GM12864 (cell line): Measurements from ENCODE around the gene SDHAF1.

Experiments
- DNase-seq: peaks from one replicate; pipeline ENCODE4 v3.0.0-alpha.2; 2011; ENCODE audit warnings: low read depth
- H3K4me3 ChIP-seq: 2 replicates; pipeline ENCODE4 v1.5.1; 2011; ENCODE audit warnings: mild to moderate bottlenecking, low read depth, low read length, control low read depth
- TF ChIP-seq, protein P1 (sequence below): IDR thresholded peaks from 2 replicates; pipeline ENCODE4 v1.5.1; 2011; ENCODE audit warnings: low read depth, mild to moderate bottlenecking, moderate library complexity, low read length, control low read depth, inconsistent platforms; ENCODE audit errors: missing control alignments

SDHAF1 gene

DNA sequence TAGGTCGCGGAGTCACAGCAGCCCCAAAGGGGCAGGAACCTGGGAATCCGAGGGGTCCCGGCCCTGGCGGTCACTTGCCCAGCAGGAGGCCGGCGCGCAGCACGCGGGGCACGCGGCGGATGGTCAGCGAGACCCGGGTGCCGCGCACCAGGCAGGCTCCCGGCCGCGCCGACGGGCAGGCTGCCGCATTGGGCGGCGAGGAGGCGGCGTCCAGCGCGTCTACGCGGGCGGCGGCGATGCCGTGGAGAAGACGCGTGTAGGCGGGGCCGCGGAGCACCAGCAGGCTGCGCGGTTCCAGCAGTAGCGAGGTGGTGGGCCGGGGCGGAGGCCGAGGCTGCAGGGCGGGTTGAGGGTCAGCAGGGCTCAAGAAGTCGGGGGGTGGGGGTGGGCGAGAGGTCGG, 14.2 kb downstream of the SDHAF1 start:
- TF ChIP-seq, protein P1, sequence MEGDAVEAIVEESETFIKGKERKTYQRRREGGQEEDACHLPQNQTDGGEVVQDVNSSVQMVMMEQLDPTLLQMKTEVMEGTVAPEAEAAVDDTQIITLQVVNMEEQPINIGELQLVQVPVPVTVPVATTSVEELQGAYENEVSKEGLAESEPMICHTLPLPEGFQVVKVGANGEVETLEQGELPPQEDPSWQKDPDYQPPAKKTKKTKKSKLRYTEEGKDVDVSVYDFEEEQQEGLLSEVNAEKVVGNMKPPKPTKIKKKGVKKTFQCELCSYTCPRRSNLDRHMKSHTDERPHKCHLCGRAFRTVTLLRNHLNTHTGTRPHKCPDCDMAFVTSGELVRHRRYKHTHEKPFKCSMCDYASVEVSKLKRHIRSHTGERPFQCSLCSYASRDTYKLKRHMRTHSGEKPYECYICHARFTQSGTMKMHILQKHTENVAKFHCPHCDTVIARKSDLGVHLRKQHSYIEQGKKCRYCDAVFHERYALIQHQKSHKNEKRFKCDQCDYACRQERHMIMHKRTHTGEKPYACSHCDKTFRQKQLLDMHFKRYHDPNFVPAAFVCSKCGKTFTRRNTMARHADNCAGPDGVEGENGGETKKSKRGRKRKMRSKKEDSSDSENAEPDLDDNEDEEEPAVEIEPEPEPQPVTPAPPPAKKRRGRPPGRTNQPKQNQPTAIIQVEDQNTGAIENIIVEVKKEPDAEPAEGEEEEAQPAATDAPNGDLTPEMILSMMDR, result no peak
- no peak for DNase-seq
- peak overlapping the region; percentile 26 for H3K4me3 ChIP-seq

- DNase-seq, result no peak
- H3K4me3 ChIP-seq, result no peak overlapping the region; the same call in 1 of the 2 replicates
- TF ChIP-seq, protein P1, result no peak
Measured at GRCh38 chr19:36009633-36010379, 14.8 kb downstream of the SDHAF1 start.

DNA sequence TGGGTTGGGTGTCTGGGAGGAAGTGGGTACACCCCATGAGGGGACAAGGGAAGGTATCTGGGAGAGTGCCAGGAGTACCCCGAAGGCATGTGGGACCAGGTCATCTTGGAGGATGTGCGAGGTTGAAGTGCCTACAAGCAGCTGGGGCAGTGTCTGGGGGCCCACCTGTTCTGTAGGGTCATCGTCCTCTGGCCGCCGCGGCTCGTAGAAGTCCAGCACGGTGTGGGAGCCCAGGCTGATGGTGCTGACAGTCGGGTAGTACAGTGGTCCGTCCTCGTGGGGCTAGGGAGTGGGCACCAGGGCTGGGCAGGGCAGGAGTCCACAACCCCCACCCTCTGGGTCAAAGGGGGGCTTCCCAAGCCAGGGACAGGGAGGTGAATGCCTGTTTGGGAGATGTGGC, 15.4 kb downstream of the SDHAF1 start:
- H3K4me3 ChIP-seq, result no peak overlapping the region
- TF ChIP-seq, protein P1, result no peak
- DNase-seq, result no peak

DNA sequence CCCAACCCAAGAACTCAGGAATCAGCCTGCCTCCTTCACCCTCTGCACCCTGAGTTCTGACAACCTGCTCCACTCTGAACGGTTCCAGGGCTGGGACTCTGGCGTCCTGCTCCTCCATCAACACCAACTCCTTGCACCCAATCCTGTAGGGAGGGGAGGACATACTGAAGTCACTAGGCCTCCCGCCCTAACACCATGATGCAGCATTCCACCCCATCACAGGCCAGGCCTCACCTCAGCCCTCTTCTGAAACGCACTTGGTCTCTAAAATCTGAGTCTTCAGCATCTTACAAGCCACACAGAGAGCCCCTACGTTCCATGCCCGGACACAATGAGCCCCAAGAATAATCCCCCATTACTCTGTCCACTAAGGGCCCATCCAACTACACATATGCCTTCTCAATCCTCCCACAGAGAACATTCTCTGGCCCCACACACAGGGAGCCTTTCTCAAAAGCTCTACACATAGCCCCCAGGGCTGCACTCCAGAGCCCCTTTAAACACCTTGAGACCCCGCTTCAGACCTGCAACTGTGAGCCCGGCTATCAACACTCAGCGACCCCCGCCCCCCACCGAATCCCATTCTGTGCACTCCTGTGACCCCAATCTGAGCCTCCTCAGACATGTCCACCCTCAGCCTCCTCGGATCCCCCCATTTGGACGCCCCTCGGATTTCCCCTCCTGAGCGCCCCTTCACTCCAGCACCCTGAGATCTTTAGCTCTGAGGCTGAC, 18.5 kb downstream of the SDHAF1 start:
- DNase-seq, result no peak
- H3K4me3 ChIP-seq, result peak overlapping the region; percentile 95
- TF ChIP-seq, protein P1, result no peak

DNA sequence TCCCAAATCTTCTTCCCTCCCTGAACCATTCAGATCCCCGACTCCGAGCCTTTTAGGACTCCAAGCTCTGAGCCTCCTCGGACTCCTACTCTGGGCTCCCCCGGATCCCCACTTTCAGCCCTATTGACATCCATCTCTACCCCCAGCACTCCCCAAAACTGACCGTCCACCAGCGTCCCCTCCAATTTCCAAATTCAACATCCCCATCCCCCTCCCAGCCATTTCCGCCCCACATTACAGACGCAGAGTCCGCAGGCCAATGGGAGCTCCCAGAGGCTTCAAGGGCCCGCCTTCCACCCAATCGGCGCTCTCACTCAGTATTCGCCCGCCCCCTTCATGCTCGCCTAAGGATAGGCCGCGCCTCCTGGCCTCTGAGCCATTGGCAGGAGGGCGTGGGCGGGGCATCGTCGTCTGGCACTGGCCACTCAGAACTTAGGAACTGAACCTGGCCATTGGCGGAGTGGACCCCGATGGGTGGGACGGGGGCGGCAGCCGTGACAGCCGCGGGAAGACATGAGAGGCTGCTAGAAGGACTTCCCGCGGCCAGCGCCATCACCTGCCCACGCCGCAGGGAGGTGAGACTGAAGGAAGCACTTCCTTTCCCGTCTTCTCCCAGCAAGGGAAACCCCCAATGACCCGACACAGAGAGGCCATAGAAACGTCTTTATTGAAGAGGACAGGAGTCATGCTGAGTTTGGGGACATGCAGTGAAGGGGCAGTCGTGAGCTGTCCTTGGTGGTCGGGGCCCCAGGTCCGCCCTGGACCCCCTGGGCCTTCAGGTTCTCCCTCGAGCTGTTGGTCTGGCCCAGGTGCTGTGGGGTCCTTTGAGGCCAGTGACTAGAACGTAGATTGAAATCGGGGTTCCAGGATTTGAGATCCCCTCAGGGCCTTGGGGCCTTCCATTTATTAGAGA, 19.3 kb downstream of the SDHAF1 start, which contains the start of gene ALKBH6:
TSS of gene ALKBH6 (minus strand) at position 202 of the 913 bp plus-strand sequence. CDS start 816 bp downstream, outside the sequence.
- DNase-seq, result peak; percentile 95
- H3K4me3 ChIP-seq, result peak within 1 kb of the TSS; percentile 95
- TF ChIP-seq, protein P1, result no peak

DNA sequence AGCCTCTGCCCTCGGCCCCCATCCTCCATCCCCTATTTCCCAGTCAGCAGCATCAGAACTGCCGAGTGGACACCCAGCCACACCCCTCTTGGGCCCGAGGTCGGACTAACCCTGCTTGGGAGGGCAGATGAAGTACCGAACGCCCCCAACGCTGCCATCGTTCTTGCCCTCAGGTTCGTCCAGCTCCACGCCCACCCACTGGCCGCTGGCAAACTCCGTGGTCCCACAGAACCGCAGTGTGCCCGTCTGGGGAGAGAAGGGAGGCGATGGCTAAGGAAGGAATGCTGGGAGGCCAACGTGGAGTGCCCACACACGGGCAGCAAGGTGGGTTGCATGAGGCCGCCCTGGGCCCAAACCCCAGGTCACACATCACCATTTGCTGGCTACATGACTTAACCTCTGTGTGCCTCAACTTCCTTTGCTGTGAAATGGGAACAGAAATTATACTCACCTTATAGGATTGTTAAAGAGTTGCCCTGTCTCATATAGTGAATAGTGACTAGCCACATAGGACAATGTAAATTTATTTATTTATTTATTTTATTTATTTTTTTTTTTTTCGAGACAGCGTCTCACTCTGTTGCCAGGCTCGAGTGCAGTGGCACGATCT, 24.2 kb downstream of the SDHAF1 start:
- DNase-seq, result no peak
- TF ChIP-seq, protein P1, result no peak
- no peak overlapping the region for H3K4me3 ChIP-seq
